Jurkat, Clone E6-1 (cell line): Measurements from ENCODE around the gene COL7A1.

ENCODE experiments used
- DNase-seq: peaks from one replicate; pipeline ENCODE4 v3.0.0-alpha.2; 2011; ENCODE audit warnings: low read depth, low spot score
- H3K4me3 ChIP-seq: 2 replicates; pipeline ENCODE4 v1.5.1; 2011; ENCODE audit warnings: mild to moderate bottlenecking, low read length, control low read depth, moderate library complexity

Gene COL7A1

GRCh38 chr3:48567090-48567489 is 28.0 kb downstream of the COL7A1 start:
- no peak overlapping the region for H3K4me3 ChIP-seq
- no peak for DNase-seq

- no peak for DNase-seq
- H3K4me3 ChIP-seq: no peak overlapping the region
Measured at GRCh38 chr3:48566401-48566760, 28.7 kb downstream of the COL7A1 start.

GRCh38 chr3:48565591-48566400 is 29.3 kb downstream of the COL7A1 start:
- no peak for DNase-seq
- no peak overlapping the region for H3K4me3 ChIP-seq

- H3K4me3 ChIP-seq: no peak overlapping the region
- no peak for DNase-seq
Measured at GRCh38 chr3:48565186-48565585, 29.9 kb downstream of the COL7A1 start.

- DNase-seq: no peak
- H3K4me3 ChIP-seq: no peak overlapping the region
Measured at GRCh38 chr3:48564667-48565066, 30.5 kb downstream of the COL7A1 start.

GRCh38 chr3:48564022-48564421 is 31.1 kb downstream of the COL7A1 start:
- H3K4me3 ChIP-seq: no peak overlapping the region
- DNase-seq: no peak

- no peak for DNase-seq
- H3K4me3 ChIP-seq: no peak within 1 kb of the TSS
Measured at GRCh38 chr3:48563382-48563918, 31.7 kb downstream of the COL7A1 start, which contains the start of gene UCN2. Gene UCN2, minus strand, starts transcription at chr3:48563781. Its CDS starts 657 bp downstream, at chr3:48563124.

DNA sequence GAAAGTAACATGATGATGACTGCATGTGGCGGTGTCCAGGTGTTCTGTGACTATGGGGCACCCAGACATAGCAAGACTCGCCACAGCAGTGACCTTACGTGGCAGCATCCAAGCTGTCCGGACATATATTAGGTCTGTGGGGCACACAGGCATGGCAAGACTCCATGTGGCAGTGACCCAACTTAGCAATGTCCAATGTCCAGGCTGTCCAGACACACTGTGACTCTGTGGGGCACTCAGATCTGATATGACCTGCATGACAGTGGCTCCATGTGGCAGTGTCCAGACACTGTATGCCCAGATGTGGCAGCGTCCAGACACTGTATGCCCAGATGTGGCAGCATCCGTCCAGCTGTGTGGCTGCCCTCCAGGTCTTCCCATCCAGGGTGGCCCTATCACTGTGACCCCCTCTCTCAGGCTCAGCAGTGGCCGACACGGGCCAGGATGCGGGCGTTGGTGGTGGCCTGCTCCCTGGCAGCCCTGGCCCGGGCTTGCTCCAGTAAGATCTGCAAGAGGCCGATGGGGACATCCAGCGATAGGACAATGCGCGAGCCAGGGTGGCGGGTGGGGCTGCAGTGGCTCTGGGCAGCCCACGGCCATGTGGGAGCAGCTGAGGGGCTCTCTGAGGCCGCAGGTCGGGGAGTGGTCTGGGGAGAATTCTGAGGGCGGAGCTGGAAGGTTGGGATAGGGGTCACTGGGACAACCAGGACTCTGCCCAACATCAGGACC is 32.6 kb downstream of the COL7A1 start:
- no peak overlapping the region for H3K4me3 ChIP-seq
- no peak for DNase-seq

- DNase-seq: no peak
- H3K4me3 ChIP-seq: no peak overlapping the region
Measured at GRCh38 chr3:48561045-48561736, 33.9 kb downstream of the COL7A1 start.

GRCh38 chr3:48560648-48561018 is 34.5 kb downstream of the COL7A1 start:
- no peak for DNase-seq

DNA sequence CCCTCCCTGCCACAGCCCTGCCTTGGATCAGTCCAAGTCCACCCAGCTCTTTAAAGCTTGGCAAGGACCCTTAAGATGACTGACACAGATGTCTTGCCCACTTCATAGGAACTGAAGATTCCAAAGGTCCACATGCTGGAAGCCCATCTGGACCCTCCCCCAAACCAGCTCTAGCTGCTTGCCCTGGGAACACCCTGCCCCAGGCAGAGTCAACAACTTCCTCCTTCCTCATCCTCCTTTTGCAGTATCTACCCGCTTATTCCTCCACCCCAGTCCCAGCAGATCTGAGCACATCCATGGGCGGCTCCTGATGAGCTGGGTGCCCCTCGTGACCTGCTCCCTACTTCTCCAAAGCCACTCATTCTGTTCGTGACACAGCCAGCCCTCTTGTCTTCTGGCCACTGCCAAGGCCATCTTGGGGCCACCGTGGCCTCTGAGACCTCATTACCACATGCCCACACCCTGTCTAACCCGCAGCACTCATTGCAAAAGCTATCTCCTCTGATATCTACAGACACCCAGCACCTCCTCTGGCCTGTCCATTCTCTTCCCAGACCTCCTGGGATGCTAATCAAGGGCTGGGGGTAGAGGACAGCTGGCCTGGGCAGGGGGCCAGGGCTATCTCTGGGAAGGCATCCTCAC is 36.5 kb downstream of the COL7A1 start:
- no peak overlapping the region for H3K4me3 ChIP-seq
- no peak for DNase-seq

More at GRCh38 chr3:48560648-48561018, 34.5 kb downstream of the COL7A1 start:
- H3K4me3 ChIP-seq: no peak overlapping the region

GRCh38 chr3:48556796-48557626 is 38.1 kb downstream of the COL7A1 start, which contains the start of gene PFKFB4:
Gene PFKFB4, minus strand, starts transcription at chr3:48556803. Its CDS starts 26 bp downstream, at chr3:48556777.
- peak within 1 kb of the TSS; percentile 71 for H3K4me3 ChIP-seq
- DNase-seq: peak; percentile 99

DNA sequence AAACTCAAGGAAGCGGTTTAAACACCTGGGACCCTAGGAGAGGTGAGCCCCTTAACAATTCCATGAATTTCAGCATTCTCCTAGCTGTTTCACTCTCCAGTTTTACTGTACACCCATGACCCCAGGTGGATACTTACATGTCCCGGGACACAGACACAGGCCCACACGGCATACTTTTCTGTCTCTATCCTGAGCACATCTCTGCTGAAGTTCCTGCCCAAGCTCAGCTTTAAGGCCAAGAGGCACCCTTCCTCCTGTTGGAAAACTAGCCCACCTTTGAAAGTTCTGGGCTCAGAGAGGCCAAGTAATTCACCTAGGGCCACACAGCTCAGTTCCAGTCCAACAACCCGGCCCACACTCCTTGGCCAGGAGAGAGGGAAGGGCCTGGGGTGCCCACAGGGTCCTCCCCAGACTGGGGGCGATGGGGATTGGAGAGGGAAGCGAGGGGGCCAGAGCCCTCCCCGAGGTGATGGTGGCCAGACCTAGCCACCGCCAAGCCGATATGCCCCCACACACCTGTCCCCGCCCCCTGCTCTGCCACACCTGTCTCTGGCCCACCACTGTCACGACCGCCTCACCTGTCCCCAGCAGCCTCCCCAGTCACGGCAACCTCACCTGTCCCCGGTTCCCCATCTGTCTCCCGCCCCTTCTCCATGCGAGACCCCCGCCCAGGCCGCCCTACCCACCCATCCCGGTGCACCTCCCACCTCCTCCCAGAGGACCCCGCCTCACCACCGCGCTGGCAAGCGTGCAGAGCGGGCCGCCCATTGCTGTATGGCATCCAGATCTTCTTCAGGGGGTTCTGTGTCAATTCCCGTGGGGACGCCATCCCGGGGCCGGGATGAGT is 39.0 kb downstream of the COL7A1 start:
- peak overlapping the region; percentile 71 for H3K4me3 ChIP-seq
- DNase-seq: no peak

DNA sequence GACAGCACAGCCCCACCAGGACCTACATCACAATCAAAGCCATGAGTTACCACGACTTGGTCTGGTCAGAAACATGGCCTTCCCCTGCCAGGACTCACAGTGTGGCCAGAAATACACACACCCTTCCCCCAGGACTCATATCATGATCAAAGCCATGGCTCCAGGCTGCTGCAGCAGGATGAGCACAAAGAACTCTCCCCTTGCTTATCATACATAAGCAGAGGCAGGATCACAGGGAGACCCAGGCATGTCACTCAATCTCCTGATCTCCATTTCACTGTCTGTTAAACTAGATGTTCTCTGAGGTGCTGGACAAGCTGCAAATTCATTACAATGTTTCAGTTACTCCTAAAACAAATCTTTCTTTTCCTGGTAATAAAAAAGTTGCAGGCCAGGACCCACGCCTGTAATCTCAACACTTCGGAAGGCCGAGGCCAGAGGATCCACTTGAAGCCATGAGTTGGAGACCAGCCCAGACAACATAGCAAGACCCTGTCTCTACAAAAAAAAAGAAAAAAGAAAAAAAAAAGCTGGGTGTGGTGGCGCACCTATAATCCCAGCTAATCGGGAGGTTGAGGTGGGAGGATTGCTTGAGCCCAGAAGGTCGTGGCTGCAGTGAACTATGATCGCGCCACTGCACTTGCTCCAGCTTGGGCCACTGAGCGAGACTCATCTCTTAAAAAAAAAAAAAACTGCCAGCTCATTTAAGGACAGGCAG is 39.7 kb downstream of the COL7A1 start:
- peak overlapping the region; percentile 71 for H3K4me3 ChIP-seq
- no peak for DNase-seq

DNA sequence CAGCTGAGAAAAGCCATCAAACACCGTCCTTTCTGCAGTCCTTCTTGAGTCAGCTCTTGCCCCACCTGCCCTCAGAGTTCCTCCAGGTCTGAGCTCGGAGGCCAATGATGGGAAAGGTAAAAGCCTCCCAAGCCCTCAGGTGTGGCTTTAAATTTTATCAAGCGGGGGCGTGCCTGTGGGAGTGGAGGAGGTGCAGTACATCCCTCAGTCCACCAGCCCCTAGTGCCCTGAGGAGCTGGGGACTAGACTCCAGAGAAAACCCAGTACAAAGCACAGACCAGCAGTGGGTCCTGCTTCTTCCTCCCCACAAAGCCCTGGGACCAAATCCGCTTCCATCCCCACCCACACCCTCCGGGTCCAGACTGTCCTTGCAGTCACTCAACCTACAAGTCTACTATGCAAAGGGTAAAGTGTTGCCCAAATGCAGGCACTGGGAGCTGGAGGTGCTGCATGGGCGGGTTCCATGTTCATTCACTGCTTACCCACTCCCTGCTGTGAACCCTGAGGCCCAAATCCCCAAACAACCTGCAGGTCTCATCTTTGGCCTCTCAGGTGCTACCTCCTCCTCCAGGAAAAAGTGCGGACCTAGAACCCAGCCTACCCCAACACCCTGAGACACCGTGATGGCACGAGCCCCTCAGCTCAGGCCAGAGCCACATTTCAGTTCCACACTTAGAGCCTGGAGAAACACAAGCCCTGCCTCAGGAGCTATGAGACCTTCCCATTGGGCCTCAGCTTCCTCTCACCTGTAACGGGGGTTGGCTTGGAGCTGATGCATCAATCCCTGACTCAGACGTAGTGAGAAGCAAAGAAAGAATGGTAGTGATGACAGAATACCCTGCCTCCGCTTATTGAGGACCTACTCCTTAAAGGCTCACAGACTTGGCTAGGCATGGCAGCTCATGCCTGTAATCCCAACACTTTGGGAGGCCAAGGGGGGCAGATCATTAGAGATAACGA is 41.0 kb downstream of the COL7A1 start:
- DNase-seq: no peak
- H3K4me3 ChIP-seq: no peak overlapping the region

- DNase-seq: no peak
- no peak overlapping the region for H3K4me3 ChIP-seq
Measured at GRCh38 chr3:48553361-48553760, 41.8 kb downstream of the COL7A1 start.
